Pulmonary artery endothelial cell (primary cell): Measurements from ENCODE around the gene UNG. TPM values are rescaled to one million over a fixed set of nuclear protein-coding genes. Genes with fewer than 3 reads are reported as not detected.
A peak's percentile ranks its signal among the peaks of the same experiment; 100 is the strongest.

Source experiments
- DNase-seq: peaks from one replicate; pipeline ENCODE4 v3.0.0-alpha.2; 2011; ENCODE audit warnings: low read depth, low spot score
- total RNA-seq: library from RNA; depleted of rRNA; stranded (reverse); fragments of >200 nt; gene quantifications from 2 replicates; pipeline ENCODE4 v1.2.3, GENCODE V29; 2014

Gene UNG
- total RNA-seq, 1 donor from 2014 or later, result 26.7 TPM

- no peak for DNase-seq
Observed at GRCh38 chr12:109088818-109089217, 8.6 kb upstream of the UNG start.

- DNase-seq, result no peak
Observed at GRCh38 chr12:109089683-109090082, 7.7 kb upstream of the UNG start.

DNA sequence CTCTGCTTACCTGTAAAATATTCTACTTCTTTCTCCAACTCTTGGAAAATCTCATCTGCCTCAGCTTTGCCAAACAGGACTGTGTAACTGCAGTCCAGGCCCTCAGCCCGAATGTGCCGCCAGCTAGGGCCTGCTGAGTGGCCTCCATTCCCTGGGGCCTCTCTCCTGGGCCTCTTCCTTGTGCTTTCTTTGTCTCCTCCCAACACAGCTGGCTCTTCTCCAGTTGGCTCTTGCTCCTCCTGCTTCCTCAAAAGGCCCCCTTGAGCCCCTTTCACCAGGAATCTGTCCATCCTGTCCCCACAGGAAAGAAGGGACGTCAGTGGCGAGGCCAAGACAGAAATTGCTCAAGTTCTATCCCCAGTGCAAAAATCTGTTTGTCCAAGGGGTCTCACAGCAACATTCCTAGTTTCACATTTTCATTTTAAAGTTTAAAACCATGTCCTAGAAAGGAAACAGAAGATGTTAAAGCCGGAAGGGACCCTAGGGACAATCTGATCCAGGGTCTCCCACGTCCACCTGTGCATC, 4.8 kb upstream of the UNG start:
- DNase-seq, result no peak

- peak; percentile 57 for DNase-seq
Observed at GRCh38 chr12:109093022-109093918, 4.1 kb upstream of the UNG start, which contains the start of gene ALKBH2. Gene ALKBH2 (minus strand): TSS chr12:109093472. CDS start chr12:109092786, 686 bp downstream.

- no peak for DNase-seq
Observed at GRCh38 chr12:109097140-109097434, 310 bp upstream of the UNG start.

GRCh38 chr12:109098183-109098604, 797 bp downstream of the UNG start:
- DNase-seq, result no peak

- no peak for DNase-seq
Observed at GRCh38 chr12:109098651-109099050, 1.3 kb downstream of the UNG start.

DNA sequence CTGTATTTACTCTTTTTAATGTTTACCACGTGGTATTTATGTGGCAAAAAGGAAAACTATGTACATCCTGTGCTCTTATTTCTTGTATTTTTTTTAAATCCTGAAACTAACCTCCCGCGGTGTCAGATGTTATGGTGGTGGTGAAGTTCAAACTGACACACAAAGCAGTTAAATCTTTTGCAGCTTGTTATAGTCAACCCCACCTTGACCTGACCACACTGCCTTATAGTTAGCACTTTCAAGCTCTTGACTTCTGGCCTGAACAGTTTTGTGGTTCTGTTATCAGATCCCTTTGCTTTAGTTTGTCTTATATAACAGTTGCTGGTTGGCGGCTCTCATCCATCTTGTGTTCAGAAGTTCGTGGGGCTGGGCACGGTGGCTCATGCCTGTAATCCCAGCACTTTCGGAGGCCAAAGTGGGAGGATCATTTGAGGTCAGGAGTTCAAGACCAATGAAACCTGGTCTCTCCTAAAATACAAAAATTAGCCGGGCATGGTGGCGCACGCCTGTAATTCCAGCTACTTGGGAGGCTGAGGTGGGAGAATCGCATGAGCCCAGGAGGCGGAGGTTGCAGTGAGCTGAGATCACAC, 2.1 kb downstream of the UNG start:
- DNase-seq, result no peak

DNA sequence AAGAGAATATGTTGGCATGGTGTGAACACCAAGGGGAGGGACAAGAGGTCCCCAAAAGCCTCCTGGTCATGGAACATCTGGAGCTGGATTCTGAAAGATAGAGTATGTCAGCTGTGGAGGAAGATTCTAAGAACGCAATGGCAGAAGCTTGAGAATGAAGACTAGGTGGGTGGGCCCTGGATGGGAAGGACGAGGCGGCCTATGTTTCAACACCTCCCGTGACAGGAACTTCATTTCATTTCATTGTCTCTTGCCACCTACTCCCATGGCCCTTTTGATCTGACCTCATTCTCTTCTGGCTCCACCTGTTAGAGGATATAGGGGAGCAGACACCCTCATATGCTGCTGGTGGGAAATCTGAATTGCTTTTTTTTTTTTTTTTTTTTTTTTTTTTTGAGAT, 3.3 kb downstream of the UNG start:
- DNase-seq, result no peak

- no peak for DNase-seq
Observed at GRCh38 chr12:109102491-109102890, 5.1 kb downstream of the UNG start.

- no peak for DNase-seq
Observed at GRCh38 chr12:109105176-109105575, 7.8 kb downstream of the UNG start.

DNA sequence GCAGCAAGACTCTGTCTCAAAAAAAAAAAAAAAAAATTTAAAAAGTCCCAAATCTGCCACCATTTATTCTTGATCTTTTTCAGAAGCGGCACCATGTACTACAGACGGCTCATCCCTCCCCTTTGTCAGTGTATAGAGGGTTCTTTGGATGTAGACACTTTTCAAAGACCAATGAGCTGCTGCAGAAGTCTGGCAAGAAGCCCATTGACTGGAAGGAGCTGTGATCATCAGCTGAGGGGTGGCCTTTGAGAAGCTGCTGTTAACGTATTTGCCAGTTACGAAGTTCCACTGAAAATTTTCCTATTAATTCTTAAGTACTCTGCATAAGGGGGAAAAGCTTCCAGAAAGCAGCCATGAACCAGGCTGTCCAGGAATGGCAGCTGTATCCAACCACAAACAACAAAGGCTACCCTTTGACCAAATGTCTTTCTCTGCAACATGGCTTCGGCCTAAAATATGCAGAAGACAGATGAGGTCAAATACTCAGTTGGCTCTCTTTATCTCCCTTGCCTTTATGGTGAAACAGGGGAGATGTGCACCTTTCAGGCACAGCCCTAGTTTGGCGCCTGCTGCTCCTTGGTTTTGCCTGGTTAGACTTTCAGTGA, 12.5 kb downstream of the UNG start:
- DNase-seq, result no peak

DNA sequence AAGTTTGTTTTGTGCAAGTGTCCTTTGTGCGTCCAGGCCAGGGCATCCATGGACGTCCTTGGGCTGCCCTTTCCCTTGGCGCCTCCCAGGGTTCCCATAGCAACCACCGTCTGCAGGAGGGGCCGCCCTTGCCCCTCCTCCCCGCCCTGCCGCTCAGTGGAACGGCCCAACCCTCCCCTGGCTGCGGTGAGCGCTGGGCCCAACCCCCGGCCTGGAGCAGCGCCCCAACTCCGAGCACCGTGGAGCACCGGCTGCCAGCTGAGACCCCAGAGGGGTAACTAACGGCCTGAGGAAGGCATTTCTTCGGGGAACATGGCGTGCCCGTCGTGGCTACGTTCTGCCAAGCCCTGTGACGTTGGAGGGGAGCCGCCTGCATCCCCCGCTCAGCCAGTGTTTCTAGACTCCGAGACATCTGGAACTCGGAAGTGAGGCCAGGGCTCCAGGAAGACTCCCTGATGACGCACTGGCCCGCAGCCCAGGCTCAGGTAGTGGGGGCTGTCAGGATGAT, 13.6 kb downstream of the UNG start:
- DNase-seq, result no peak

DNA sequence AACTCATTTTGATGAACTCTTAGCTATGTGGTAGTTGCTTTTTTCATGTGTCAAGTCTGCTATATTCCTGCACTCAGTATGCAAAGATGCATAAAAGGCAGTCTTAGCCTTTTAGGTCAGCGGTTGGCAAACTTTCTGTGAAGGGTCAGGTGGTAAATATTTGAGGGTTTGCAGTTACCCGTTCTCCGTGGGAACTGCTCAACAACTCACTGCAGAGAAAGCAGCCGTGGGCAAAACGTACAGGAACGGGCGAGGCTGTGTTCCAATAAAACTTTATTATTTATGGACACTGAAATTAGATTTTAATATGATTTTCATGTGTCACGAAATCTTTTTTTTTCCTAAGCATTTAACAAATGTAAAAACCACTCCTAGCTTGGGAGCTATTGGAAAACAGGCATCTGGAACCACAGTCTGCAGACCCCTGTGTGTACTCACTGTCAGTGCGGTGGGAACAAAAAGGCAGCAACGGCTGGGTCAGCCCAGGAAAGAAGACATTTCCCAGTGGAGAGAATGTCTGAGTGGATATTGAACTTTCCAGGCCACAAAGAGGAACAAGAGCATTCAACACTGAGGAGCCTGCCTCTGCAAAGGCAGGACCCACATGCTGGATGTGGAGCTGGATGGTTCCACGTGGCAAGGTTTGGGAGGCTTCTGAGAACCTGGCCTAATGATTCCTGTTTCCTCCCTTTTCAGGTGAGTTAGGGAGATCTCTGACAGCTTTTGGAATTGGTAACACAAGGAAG, 15.5 kb downstream of the UNG start:
- no peak for DNase-seq

GRCh38 chr12:109113661-109114321, 16.4 kb downstream of the UNG start:
- DNase-seq, result no peak

DNA sequence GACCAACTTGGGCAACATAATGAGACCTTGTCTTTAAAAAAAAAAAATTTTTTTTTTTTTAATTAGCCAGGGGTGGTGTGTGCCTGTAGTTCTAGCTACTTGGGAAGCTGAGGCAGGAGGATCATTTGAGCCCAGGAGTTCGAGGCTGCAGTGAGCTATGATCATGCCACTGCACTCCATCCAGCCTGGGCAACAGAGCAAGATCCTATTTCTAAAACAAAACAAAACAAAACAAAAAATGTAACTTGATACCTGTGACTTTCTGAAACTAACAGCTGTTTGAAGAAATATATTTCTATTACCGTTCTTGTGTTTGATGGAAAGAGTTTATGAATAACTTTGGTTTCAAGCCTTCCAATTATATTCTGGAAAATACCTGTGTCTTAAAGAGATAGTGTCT, 17.2 kb downstream of the UNG start:
- DNase-seq, result no peak

DNA sequence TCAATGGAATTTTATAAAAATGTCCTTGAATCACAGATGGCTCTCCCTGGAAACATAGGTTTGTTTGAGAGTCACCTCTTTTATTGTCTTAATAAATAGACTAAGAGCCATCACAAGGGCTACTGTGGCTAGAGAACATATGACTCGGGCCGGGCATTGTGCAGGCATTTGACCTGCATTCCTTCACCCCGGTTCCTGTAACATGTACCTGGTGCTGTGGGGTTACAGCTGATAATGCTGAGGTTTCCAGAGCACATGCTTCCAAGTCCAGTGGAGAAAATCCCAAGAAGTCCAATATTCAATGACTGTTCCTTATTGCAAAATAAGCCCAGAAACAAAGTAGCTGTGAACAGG, 18.0 kb downstream of the UNG start:
- no peak for DNase-seq

GRCh38 chr12:109115758-109116610, 18.6 kb downstream of the UNG start, which contains the start of gene ACACB:
Gene ACACB (plus strand): TSS chr12:109116587. CDS start chr12:109139406, 22,819 bp downstream.
- no peak for DNase-seq

DNA sequence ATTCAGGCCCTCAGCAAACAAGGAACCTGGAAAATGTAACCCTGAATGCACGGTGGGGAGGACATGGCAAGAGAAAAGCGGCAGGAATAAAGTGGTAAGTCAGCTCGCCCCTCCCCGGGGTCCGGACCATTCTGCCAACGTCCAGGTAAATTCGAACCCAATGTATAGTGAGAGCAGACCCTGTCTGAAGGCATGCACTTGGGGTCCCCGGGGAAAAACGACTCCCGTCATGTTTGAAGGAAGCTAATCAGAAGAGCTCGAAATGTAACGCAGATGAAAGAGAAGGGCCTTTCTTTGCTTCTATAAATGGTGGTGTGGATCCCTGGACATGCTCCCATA, 19.2 kb downstream of the UNG start:
- DNase-seq, result no peak

- DNase-seq, result no peak
Observed at GRCh38 chr12:109120095-109120494, 22.7 kb downstream of the UNG start.
